CMK (cell line): ENCODE measurements around the gene APBA3.
"Not testable (repeated sequence)": the region's sequence is repeated elsewhere in the genome, so short reads cannot be mapped to it uniquely, and the experiment has no call there.

Source experiments
- DNase-seq: peaks from one replicate; pipeline ENCODE4 v3.0.0-alpha.2; 2010; ENCODE audit warnings: low read depth

The APBA3 gene

DNA sequence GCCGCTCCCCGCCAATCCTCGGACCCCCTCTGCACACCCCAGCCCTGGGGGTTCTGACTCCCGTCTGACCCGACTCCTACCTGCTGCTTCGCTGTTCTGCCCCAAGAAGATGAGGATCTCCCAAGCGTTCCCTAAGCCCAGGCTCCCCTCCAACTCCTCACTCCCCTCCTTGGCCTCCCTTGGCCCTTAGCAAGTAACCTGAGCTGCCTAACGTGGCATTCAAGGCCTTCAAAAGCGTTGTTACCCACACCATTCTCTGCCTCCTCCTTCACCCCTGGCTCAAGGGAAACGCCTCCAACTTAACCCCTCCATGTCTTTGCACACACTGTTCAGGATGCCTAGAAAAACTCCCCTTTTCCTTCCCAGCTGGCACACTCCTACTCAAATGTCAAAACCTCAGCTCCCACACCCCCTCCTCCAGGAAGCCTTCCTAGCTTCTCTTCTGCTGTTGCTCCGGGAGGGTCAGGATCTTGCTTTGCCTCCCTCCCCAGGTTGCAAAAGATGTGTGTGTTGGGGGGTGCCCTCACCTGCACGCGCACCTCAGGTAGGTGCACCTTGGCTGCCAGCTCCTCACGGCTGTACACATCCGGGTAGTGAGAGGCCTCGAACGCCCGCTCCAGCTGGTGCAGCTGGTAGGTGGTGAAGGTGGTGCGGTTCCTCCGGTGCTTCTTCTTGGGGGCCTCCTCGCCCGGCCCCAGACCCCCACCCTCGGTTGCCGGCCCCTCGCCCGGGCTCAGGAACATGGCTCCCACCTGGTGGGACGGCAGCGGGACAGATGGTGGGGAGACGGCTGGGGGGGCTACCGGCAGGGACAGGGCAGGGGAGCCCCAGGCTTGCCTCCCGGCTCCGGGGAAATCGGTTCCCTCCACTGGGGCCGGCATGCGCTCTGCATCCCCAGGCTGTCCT, 9.8 kb upstream of the APBA3 start:
- no peak for DNase-seq

GRCh38 chr19:3770136-3770999, 8.9 kb upstream of the APBA3 start:
- DNase-seq = no peak

DNA sequence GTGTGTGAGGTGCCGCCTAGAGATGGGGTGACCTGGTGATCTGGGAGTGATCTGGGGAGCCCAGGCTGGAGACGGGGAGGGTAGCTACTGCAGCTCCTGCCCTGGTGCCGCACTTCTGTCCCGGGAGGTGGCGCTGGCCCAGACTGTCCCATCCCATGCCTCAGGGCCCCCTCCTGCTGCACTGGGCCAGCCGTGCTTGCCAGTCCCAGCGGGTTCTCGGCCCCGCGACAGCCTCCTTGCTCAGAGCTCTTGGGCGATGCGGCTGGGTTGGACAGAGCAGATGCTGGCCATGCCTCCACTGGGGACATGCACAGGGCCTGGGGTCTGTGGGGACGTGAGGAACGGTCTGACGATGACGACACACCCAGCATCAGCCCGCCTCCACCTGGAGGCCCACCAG, 8.0 kb upstream of the APBA3 start:
- DNase-seq = no peak

- no peak for DNase-seq
These were observed 7.2 kb upstream of the APBA3 start for GRCh38 chr19:3768748-3769099.

DNA sequence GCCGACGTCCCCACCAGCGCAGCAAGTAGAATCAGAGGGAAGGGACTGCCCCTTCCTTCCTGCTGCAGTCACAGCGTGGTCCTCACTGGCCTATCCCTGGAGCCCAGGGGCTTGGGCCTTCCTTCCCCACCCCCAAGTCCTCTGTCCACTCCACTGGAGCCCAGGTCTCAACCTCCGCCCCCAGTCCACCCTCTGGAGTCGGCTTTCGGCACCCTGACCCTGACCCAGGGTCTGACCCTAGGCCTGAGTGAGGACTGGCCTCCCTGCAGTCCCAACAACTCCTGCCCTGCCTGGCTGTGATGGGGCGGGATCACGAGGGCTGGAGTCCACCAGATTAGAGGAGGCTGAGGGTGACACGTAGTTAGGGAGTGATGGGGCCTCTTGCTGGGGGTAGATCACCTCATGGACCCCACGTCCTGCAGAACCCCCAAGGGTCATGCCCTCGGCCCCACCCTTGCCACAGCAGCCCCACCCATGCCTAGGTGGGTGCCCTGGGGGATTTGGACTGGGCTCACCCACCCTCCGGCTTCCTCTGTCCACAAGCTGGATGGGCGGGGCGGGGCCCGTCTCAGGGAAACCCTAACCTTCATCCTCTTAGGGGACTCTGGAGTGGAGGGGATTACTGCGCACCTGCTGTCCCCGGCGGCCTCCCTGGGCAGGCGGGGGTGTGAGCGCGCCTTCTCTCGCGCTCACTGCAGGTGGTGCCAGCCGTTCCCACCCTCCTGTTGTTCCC, 6.7 kb upstream of the APBA3 start:
- no peak for DNase-seq

- no peak for DNase-seq
These were observed 5.6 kb upstream of the APBA3 start for GRCh38 chr19:3767050-3767449.

DNA sequence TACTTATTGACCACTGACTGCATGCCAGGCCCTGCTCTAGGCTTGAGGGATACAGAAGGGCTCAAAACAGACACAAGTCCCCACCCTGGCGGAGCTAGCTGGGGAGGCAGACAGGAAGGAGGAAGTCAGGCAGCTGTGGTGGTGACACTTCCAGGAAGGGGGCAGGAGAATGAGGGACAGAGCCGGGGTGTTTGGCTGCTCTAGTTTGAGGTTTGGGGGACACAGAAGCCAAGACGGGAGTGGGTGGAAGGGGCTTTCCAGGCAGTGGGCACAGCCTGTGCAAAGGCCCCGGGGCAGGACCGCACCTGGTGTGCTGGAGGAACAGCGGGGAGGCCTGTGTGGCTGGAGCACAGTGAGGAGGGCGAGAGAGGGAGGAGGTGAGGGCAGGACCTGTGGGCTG, 5.0 kb upstream of the APBA3 start:
- no peak for DNase-seq

GRCh38 chr19:3765757-3766156, 4.3 kb upstream of the APBA3 start:
- not testable (repeated sequence) for DNase-seq

DNA sequence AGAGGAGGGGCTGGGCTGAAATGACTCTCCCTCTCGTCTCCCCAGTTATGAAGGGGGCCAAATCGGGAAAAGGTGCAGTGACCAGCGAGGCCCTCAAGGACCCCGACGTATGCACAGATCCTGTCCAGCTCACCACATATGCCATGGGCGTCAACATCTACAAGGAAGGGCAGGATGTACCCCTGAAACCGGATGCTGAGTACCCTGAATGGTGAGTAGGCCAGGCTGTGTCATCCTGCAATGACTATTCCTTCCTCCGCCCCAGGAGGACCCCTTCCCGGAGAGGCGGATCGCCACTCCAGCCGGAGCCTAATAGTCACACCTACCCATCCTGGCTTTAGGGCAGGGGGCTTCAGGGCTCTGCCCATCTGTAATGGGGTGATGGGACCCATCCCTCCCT, 3.6 kb upstream of the APBA3 start:
- DNase-seq = no peak

- peak; percentile 96 for DNase-seq
These were observed 1.3 kb upstream of the APBA3 start, which contains the start of gene MRPL54 for GRCh38 chr19:3762501-3763459. Gene MRPL54 (plus strand): TSS chr19:3762682. CDS start chr19:3762701, 19 bp downstream.

GRCh38 chr19:3762130-3762473, 610 bp upstream of the APBA3 start:
- DNase-seq = no peak

DNA sequence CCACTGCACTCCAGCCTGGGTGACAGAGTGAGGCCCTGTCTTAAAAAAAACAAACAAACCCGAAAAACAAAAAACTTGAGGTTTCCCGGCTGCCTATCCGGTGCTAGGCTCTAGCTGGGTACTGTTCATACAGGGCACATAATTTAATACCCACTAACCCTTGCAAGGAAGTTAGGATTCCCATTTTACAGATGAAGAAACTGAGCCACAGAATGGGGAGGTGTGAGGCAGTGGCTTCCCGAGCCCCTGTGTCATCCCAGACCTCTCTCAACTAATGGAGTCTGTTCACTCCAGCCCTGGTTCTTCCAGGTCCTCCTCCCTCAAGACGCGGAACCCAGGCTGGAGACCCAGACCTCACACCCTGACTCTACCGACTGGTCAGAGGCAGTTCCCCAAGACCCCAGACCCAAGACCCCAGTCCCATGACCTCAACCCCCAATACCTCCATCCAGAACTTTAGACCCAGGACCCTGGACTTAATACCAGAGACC, 576 bp downstream of the APBA3 start:
- DNase-seq = no peak

- DNase-seq = no peak
These were observed 1.8 kb downstream of the APBA3 start for GRCh38 chr19:3759482-3760254.

GRCh38 chr19:3758297-3758696, 3.2 kb downstream of the APBA3 start:
- not testable (repeated sequence) for DNase-seq

DNA sequence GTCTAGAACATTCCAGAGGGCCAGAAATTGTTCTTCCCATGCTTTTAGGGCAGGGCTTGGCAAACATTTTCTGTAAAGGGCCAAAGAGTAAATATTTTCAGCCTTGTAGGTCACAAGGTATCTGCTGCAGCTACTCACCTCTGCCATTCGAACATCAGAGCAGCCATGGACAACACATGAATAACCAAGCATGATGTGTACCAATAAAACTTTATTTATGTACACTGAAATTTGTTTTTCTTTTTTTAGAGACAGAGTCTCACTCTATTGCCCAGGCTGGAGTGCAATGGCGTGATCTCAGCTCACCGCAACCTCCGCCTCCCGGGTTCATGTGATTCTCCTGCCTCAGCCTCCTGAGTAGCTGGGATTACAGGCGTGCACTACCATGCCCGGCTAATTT, 3.8 kb downstream of the APBA3 start:
- DNase-seq = not testable (repeated sequence)

DNA sequence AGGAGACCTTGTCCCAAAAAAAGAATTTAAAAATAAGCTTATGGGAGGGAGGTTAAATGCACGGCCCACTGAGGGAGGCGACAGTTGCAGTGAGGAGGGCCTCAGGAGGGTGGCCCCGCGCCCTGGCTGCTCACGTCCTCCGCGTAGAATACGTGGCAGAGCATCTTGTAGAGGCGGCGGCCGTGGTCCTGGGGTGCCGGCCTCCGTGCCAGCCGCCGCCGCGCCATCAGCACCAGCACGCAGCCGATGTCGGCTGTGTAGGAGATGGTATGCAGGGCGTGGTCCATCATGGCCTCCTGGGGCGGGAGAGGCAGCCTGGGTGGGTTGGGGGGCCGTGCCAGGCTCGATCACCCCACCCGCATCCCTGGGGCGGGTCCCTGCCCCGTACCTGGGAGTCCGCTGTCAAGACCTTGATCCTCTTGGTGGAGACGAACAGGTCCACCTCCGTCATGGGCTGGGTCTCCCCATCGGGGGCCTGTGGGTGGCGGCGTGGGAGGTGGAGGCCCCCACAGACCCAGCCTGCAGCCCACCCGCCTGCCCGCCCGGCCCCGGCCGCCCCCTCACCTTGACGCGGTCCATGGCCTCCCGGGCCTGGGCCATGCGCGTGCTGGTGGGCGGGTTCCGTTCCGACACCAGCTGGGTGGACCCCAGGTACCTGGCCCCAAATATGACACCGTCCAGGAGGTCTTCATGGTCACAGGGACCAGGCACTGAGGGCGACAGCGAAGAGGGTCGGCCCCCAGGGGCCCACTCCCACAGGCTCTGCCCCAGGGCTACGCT, 7.7 kb downstream of the APBA3 start:
- no peak for DNase-seq

GRCh38 chr19:3752492-3752891, 9.0 kb downstream of the APBA3 start:
- DNase-seq = no peak

DNA sequence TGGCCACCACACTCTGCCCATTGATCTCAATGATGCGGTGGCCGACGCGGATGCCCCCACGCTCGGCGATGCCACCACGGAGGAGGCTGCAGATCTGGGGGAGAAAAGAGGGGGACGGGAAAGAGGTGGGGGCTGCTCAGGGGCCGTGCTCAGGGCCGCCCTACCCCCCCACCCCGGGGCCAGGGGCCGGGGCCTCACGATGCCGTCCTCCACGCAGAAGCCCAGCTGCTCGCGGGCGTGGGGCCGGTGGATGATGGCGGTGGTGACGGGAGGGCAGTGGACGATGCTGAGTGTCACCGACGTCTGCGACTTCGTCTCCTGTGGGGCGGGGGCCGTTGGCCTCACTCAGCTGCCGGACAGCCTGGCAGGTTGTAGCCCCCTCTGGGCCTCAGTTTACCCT, 10.3 kb downstream of the APBA3 start:
- no peak for DNase-seq

DNA sequence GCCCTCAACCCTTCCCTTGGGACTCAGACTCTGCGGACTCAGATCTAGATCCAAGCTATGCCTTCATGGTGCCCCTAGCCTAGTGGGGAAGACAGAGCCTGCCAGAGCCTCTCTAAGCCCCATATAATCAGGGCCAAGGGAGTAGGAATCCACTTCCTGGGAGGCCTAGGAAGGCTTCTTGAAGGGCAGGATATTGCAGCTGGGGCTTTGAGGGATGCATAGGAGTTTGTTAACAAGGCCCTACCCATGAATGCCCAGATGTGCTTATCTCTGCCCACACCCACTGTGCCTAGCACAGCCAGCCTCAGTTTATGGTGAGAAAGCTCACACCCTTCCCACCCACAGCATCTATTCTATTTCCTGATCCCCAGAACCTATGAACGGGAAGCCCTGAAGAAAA, 11.3 kb downstream of the APBA3 start:
- no peak for DNase-seq

DNA sequence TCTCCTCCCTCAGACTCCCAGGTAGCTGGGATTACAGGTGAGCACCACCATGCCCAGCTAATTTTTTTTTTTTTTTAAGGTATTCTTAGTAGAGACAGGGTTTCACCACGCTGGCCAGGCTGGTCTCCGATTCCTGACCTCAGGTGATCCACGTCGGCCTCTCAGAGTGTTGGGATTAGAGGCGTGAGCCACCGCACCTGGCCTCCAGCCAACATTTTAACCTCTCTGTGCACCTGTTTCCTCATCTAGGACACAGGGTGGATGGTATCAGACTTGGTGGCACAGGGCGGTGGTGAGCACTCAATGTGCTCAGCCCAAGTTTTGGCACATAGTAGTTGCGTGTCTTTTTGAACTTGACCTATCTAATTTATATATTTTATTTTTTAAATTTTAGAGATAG, 12.5 kb downstream of the APBA3 start:
- no peak for DNase-seq
